Measurements from ENCODE around the gene TBC1D9.
"Not testable (repeated sequence)": the region's sequence is repeated elsewhere in the genome, so short reads cannot be mapped to it uniquely, and the experiment has no call there.

The TBC1D9 gene

GRCh38 chr4:140756319-140757231 is at the start of gene TBC1D9:
TSS of gene TBC1D9 (minus strand) at chr4:140756385. CDS start at chr4:140756045, 340 bp downstream.
- peak; percentile 86 for FAIRE-seq

GRCh38 chr4:140805293-140805692 is 49.1 kb upstream of the TBC1D9 start:
- FAIRE-seq = no peak

DNA sequence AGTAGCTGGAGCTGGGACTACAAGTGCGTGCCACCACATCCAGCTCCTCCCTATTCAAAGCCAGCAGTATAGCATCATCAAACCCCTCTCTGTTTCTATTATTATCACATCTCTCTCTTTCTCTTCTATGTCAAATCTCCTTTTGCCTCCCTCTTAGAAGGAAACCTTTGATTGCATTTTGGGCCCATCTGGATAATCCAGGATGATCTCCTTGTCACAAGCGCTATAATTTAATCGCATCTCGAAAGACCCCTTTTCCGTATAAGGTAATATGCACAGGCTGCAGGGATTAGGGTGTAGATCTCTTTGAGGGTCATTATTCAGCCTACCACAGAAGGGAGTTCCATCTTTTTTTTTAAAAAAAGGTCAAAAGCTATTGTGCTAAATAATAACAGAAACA is 46.4 kb upstream of the TBC1D9 start:
- no peak for FAIRE-seq

DNA sequence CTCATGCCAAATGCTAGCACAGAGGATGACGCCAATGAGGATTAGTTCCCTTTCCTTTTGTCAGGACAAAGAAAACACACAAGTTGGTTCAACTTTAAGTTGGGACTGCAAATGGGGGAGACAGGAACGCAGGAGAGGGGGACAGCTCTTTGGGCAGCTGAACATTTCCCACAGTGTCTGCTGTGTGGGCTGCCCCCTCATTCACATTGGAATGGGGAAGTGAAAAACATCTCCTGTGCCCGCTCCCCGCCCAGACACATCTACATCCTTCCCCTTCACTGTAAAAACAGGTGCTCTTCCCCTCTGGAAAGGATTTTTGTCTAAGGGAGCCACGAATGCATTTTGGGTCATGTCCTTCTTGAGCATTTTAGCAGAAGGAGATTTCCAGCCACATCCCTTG is 44.5 kb upstream of the TBC1D9 start:
- no peak for FAIRE-seq

GRCh38 chr4:140799686-140800225 is 43.6 kb upstream of the TBC1D9 start:
- no peak for FAIRE-seq

GRCh38 chr4:140793291-140793690 is 37.1 kb upstream of the TBC1D9 start:
- FAIRE-seq = no peak

GRCh38 chr4:140790765-140791164 is 34.6 kb upstream of the TBC1D9 start:
- no peak for FAIRE-seq

GRCh38 chr4:140790171-140790570 is 34.0 kb upstream of the TBC1D9 start:
- FAIRE-seq = no peak

DNA sequence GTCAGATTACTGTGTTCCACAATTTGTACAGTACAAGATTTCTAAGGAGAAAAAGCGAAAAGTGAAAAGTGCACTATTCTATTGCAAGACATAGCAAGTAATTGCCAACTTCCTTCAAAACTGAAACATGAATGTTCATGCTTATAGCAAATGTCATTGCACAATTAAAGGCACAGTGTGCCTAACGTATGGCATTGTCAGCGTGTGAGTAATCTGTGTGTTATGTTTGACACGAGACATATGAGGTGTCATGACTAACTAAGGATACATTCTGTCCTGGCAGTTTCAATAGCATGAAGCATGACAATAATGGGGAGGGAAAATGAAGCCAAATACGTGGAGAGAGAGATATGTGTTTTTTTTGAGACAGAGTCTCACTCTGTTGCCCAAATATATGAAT is 33.6 kb upstream of the TBC1D9 start:
- FAIRE-seq = no peak

DNA sequence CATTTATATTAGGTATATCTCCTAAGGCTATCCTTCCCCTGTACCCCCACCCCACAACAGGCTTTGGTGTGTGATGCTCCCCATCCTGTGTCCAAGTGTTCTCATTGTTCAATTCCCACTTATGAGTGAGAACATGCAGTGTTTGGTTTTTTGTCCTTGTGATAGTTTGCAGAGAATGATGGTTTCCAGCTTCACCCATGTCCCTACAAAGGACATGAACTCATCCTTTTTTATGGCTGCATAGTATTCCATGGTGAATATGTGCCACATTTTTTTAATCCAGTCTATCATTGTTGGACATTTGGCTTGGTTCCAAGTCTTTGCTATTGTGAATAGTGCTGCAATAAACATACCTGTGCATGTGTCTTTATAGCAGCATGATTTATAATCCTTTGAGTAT is 26.6 kb upstream of the TBC1D9 start:
- not testable (repeated sequence) for FAIRE-seq

- FAIRE-seq = no peak
These were observed 25.4 kb upstream of the TBC1D9 start for GRCh38 chr4:140781596-140781995.

DNA sequence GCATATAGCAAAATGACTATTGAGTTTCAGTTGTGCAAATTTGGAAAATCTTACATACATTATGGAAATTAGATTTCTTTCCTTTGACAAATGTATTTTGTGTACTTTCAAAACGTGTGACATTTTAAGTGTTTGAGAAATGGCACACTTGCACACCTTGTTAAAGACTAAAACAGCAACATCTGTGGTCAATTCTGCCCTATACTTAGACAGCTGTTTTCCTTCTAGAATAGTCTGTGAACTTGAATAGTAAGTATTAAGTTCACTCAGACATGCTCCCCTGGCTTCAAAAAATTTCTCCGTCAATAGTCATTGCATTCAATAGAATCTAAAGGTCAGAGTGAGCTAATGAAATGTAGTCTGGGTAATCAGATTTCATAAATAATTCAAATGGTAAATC is 21.7 kb upstream of the TBC1D9 start:
- no peak for FAIRE-seq

- no peak for FAIRE-seq
These were observed 21.2 kb upstream of the TBC1D9 start for GRCh38 chr4:140777386-140777785.

GRCh38 chr4:140776556-140776955 is 20.4 kb upstream of the TBC1D9 start:
- no peak for FAIRE-seq

GRCh38 chr4:140774956-140775355 is 18.8 kb upstream of the TBC1D9 start:
- no peak for FAIRE-seq

GRCh38 chr4:140774510-140774909 is 18.3 kb upstream of the TBC1D9 start:
- FAIRE-seq = no peak

GRCh38 chr4:140769209-140769608 is 13.0 kb upstream of the TBC1D9 start:
- no peak for FAIRE-seq

- no peak for FAIRE-seq
These were observed 8.7 kb upstream of the TBC1D9 start for GRCh38 chr4:140764785-140765392.

DNA sequence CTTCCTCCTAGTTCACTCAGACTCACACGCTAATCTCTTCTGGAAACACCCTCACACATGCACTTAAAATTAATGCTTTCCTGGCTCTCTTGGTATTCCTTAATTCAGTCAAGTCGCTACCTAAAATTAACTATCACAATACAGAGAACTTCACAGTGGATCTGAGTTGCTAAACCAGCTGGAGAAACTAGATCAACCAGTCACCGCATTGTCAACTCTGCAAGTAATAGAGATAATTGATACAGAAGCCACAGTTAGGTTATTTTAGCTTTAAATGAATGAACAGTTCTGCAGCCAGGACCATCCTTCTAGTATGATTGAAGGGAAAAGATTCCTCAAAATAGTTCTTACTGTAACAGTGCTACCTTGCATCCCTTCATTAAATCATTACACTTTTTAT is 6.0 kb upstream of the TBC1D9 start:
- no peak for FAIRE-seq

DNA sequence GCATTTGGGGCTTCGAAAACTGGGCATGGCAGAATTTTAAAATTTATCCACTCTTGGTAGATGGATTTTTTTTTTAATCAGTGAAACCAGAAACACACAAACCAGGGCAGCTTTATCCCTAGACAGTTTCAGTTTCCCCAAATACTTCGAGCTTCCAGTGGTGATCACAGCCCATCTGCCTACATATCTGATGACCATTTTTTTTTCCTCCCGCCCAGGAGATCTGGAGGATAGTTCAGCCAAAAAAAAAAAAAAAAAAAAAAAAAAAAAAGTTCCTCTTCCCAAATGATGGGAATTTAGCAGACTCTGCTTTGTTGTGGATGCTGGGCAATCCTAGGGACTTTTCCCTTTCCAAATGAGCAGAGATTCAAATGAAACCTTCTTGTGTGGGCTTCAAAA is 1.0 kb upstream of the TBC1D9 start:
- no peak for FAIRE-seq

GRCh38 chr4:140755774-140756318 is 339 bp downstream of the TBC1D9 start:
- FAIRE-seq = no peak

GRCh38 chr4:140754918-140755773 is 1.0 kb downstream of the TBC1D9 start:
- peak; percentile 43 for FAIRE-seq

DNA sequence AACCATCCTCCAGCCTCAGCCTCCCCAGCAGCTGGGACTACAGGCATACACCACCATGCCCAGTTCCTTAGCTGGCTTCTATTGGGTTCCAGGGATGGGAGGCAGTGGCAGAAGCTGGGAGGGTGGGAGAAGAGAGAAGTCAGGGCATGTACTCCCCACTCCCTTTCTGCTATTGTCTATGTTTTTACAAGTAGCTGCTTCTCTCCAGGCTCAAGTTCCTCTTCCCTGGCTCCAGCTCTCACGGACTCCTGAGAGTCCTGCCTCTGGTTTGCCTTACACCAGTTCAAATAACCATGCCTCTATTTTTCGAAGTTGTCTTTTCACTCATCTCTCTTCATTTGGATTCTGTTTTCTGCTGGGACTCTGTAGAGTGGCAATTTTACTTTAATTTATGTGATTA is 2.9 kb downstream of the TBC1D9 start:
- no peak for FAIRE-seq

Measured in islet of Langerhans (tissue), 1 donor.